B cell (primary cell): ENCODE measurements around the gene DEFB131A. TPM values are rescaled to one million over a fixed set of nuclear protein-coding genes. Genes with fewer than 3 reads are reported as not detected.
"Not testable (repeated sequence)": the region's sequence is repeated elsewhere in the genome, so short reads cannot be mapped to it uniquely, and the experiment has no call there.

Source experiments
- ATAC-seq: fragments of 200-7000 bp; cut with Tn5 transposase; one replicate; pipeline ENCODE4 v1.10.0; 2021; ENCODE audit warnings: low read depth, mild to moderate bottlenecking, moderate number of reproducible peaks, moderate library complexity
- CTCF ChIA-PET: fragments of 350-600 bp; sonication (Branson Sonifier 250); formaldehyde crosslinking; loops from one replicate; lab custom pipeline; 2021; ENCODE audit warnings: antibody characterized with exemption, inconsistent platforms; lab: Charles Lee
- POLR2A ChIA-PET: fragments of 350-600 bp; sonication (Branson Sonifier 250); formaldehyde crosslinking; loops from one replicate; lab custom pipeline; 2021; ENCODE audit warnings: antibody characterized with exemption; lab: Charles Lee
- DNase-seq: peaks from one replicate; pipeline ENCODE4 v3.0.0; 2013
- H2AFZ ChIP-seq: 2 replicates; pipeline ENCODE4 v1.6.1; 2012; ENCODE audit warnings: mild to moderate bottlenecking, low read depth, low read length; ENCODE audit not compliant: insufficient read depth, poor library complexity, severe bottlenecking
- H3K27ac ChIP-seq, 2 donors: 1 replicate in 1 of 2; 2 replicates in 1 of 2; pipeline ENCODE4 v1.5.1; 2012 to 2013; ENCODE audit warnings: low read length in 2 of 2, mild to moderate bottlenecking in 2 of 2, moderate library complexity in 1 of 2
- H3K27me3 ChIP-seq, 4 experiments: fragments of 200-600 bp in 1 of 4; sonication (generic) in 1 of 4; replicated peaks in 1 of 4; 1 replicate in 2 of 4; 2 replicates in 2 of 4; pipeline versions ENCODE4 v1.6.1 to v1.7.0; 2013 to 2016; ENCODE audit warnings: low read length in 3 of 4, mild to moderate bottlenecking in 2 of 4, mixed read lengths in 1 of 4, moderate library complexity in 1 of 4; ENCODE audit not compliant: insufficient read depth in 4 of 4, control insufficient read depth in 3 of 4; ENCODE audit errors: control extremely low read depth in 1 of 4
- H3K36me3 ChIP-seq, 2 experiments: replicated peaks in 1 of 2; 1 replicate in 1 of 2; 2 replicates in 1 of 2; pipeline versions ENCODE4 v1.6.1 to v1.7.1; 2013; ENCODE audit warnings: low read length in 1 of 2; ENCODE audit not compliant: insufficient read depth in 2 of 2, control insufficient read depth in 1 of 2; ENCODE audit errors: control extremely low read depth in 1 of 2, extremely low read depth in 1 of 2
- H3K4me1 ChIP-seq, 2 donors: fragments of 200-600 bp in 1 of 2; sonication (generic) in 1 of 2; 1 replicate in 1 of 2; 2 replicates in 1 of 2; pipeline versions ENCODE4 v1.5.1 to v1.6.1; 2013 to 2017; ENCODE audit warnings: low read length in 2 of 2; ENCODE audit not compliant: control insufficient read depth in 2 of 2, insufficient read depth in 2 of 2
- H3K4me2 ChIP-seq: replicated peaks from 2 replicates; pipeline ENCODE3; 2012; ENCODE audit warnings: mild to moderate bottlenecking, low read depth, low read length; ENCODE audit not compliant: poor library complexity, severe bottlenecking
- H3K4me3 ChIP-seq, 5 experiments: fragments of 200-600 bp in 1 of 5; sonication (generic) in 1 of 5; 1 replicate in 3 of 5; 2 replicates in 2 of 5; pipeline versions ENCODE4 v1.5.1 to v1.7.0; 2011 to 2016; ENCODE audit warnings: low read length in 4 of 5, mild to moderate bottlenecking in 4 of 5, low read depth in 2 of 5, control low read depth in 1 of 5, moderate library complexity in 1 of 5; ENCODE audit not compliant: insufficient read depth in 1 of 5; ENCODE audit errors: control extremely low read depth in 1 of 5, extremely low read depth in 1 of 5
- H3K79me2 ChIP-seq: fragments of 200-600 bp; sonication (generic); one replicate; pipeline ENCODE4 v1.6.0; 2016; ENCODE audit warnings: low read length; ENCODE audit not compliant: control insufficient read depth, insufficient read depth
- H3K9ac ChIP-seq: fragments of 200-600 bp; sonication (generic); 2 replicates; pipeline ENCODE4 v1.6.1; 2017; ENCODE audit warnings: mild to moderate bottlenecking, low read length, moderate library complexity
- H3K9me3 ChIP-seq, 3 donors: one replicate each; pipeline versions ENCODE4 v1.6.1 to v1.7.1; 2013; ENCODE audit warnings: low read length in 2 of 3; ENCODE audit not compliant: control insufficient read depth in 2 of 3, insufficient read depth in 1 of 3; ENCODE audit errors: control extremely low read depth in 1 of 3
- H4K20me1 ChIP-seq: 2 replicates; pipeline ENCODE4 v1.6.0; 2012; ENCODE audit warnings: mild to moderate bottlenecking, low read length; ENCODE audit not compliant: insufficient read depth, control insufficient read depth, poor library complexity, severe bottlenecking
- H3K27ac Mint-ChIP-seq: one replicate; pipeline ENCODE4 v1.8.0; 2021; ENCODE audit warnings: mixed read lengths
- H3K27me3 Mint-ChIP-seq: one replicate; pipeline ENCODE4 v1.8.0; 2021; ENCODE audit warnings: mixed read lengths
- H3K4me1 Mint-ChIP-seq: one replicate; pipeline ENCODE4 v1.8.0; 2021; ENCODE audit warnings: mixed read lengths
- H3K4me3 Mint-ChIP-seq: one replicate; pipeline ENCODE4 v1.8.0; 2021; ENCODE audit warnings: mixed read lengths
- H3K9me3 Mint-ChIP-seq: one replicate; pipeline ENCODE4 v1.8.0; 2022; ENCODE audit warnings: mixed read lengths; ENCODE audit not compliant: insufficient read depth
- WGBS: methylation state at CpG from one replicate; pipeline ENCODE4 v1.1.5; 2013; ENCODE audit warnings: missing lambda C conversion rate; ENCODE audit not compliant: insufficient coverage; 5-methylcytosine and 5-hydroxymethylcytosine counted together
- intact Hi-C: fragments of 100-400 bp; cut with micrococcal nuclease; formaldehyde crosslinking; loops from one replicate; pipeline ENCODE4 v1.10.0; 2022
- polyA plus RNA-seq: library from polyadenylated mRNA; depleted of rRNA; stranded (reverse); fragments of >200 nt; gene quantifications from 2 replicates; pipeline ENCODE4 v1.2.3, GENCODE V29; 2012
- total RNA-seq, 2 donors: library from RNA; stranded (reverse); fragments of 120-200 nt in 1 of 2; gene quantifications; 1 replicate in 1 of 2; 2 replicates in 1 of 2; pipeline versions ENCODE4 v1.2.3 to v1.2.4, GENCODE V29; 2013 to 2022

DEFB131A gene
- total and polyA plus RNA-seq, 2 donors (not counting 1 experiment from before 2014, with no cell fraction given) = not detected

- H3K9me3 Mint-ChIP-seq, H3K27ac ChIP-seq, H4K20me1 ChIP-seq, H3K36me3 ChIP-seq, CTCF ChIA-PET, H3K27ac Mint-ChIP-seq, H3K4me3 Mint-ChIP-seq, H3K4me2 ChIP-seq, H3K4me3 ChIP-seq, H3K27me3 Mint-ChIP-seq, H3K4me1 ChIP-seq, H3K9me3 ChIP-seq, H3K4me1 Mint-ChIP-seq, H3K79me2 ChIP-seq, ATAC-seq, DNase-seq, H3K27me3 ChIP-seq, POLR2A ChIA-PET, intact Hi-C loops, H2AFZ ChIP-seq, H3K9ac ChIP-seq: not testable (repeated sequence)
- no CpG with 5 or more reads among the region's 8 CpGs for WGBS
These were observed 35.3 kb downstream of the DEFB131A start for GRCh38 chr4:9479466-9479865.

- H3K27me3 Mint-ChIP-seq, H3K9me3 ChIP-seq, H4K20me1 ChIP-seq, H3K27me3 ChIP-seq, H3K9me3 Mint-ChIP-seq, H2AFZ ChIP-seq, H3K27ac Mint-ChIP-seq, ATAC-seq, H3K4me1 Mint-ChIP-seq, H3K4me1 ChIP-seq, CTCF ChIA-PET, intact Hi-C loops, H3K79me2 ChIP-seq, POLR2A ChIA-PET, H3K4me3 ChIP-seq, H3K4me2 ChIP-seq, H3K9ac ChIP-seq, H3K27ac ChIP-seq, H3K36me3 ChIP-seq, H3K4me3 Mint-ChIP-seq, DNase-seq: not testable (repeated sequence)
- WGBS = 94% methylated on average over 8 of the region's 12 CpGs
These were observed 35.9 kb downstream of the DEFB131A start for GRCh38 chr4:9480066-9480465.

GRCh38 chr4:9482871-9483270 lies 38.7 kb downstream of the DEFB131A start:
- H2AFZ ChIP-seq, H4K20me1 ChIP-seq, H3K4me3 ChIP-seq, ATAC-seq, H3K36me3 ChIP-seq, H3K27ac Mint-ChIP-seq, POLR2A ChIA-PET, H3K9me3 Mint-ChIP-seq, H3K27ac ChIP-seq, H3K4me2 ChIP-seq, H3K4me3 Mint-ChIP-seq, H3K27me3 Mint-ChIP-seq, H3K4me1 Mint-ChIP-seq, CTCF ChIA-PET, H3K9ac ChIP-seq, H3K27me3 ChIP-seq, DNase-seq, intact Hi-C loops, H3K9me3 ChIP-seq, H3K79me2 ChIP-seq, H3K4me1 ChIP-seq: not testable (repeated sequence)
- no CpG with 5 or more reads among the region's 11 CpGs for WGBS

GRCh38 chr4:9483682-9484081 lies 39.5 kb downstream of the DEFB131A start:
- WGBS = 84% methylated on average over 9 of the region's 10 CpGs

More at GRCh38 chr4:9483682-9484081, 39.5 kb downstream of the DEFB131A start:
- H3K36me3 ChIP-seq, H3K4me1 ChIP-seq, H3K4me2 ChIP-seq, H3K9me3 ChIP-seq, H3K4me3 ChIP-seq, H2AFZ ChIP-seq, H3K27ac ChIP-seq, ATAC-seq, H3K4me3 Mint-ChIP-seq, POLR2A ChIA-PET, CTCF ChIA-PET, H3K27me3 ChIP-seq, H4K20me1 ChIP-seq, H3K79me2 ChIP-seq, H3K9me3 Mint-ChIP-seq, H3K27ac Mint-ChIP-seq, H3K4me1 Mint-ChIP-seq, H3K27me3 Mint-ChIP-seq, DNase-seq, intact Hi-C loops, H3K9ac ChIP-seq: not testable (repeated sequence)
